Activated T-cell treated with anti-CD3 and anti-CD28 coated beads for 4 hours (primary cell): Measurements from ENCODE around the gene ZNF76.

Experiments used
- DNase-seq: peaks from one replicate; pipeline ENCODE4 v3.0.0-alpha.2; 2020

Gene ZNF76

GRCh38 chr6:35259194-35259947 lies at the start of gene ZNF76:
Gene ZNF76 (plus strand): TSS chr6:35259735. CDS start chr6:35281152, 21,417 bp downstream.
- peak; percentile 86 for DNase-seq

- no peak for DNase-seq
Observed at GRCh38 chr6:35213298-35213791, 46.2 kb upstream of the ZNF76 start.

DNA sequence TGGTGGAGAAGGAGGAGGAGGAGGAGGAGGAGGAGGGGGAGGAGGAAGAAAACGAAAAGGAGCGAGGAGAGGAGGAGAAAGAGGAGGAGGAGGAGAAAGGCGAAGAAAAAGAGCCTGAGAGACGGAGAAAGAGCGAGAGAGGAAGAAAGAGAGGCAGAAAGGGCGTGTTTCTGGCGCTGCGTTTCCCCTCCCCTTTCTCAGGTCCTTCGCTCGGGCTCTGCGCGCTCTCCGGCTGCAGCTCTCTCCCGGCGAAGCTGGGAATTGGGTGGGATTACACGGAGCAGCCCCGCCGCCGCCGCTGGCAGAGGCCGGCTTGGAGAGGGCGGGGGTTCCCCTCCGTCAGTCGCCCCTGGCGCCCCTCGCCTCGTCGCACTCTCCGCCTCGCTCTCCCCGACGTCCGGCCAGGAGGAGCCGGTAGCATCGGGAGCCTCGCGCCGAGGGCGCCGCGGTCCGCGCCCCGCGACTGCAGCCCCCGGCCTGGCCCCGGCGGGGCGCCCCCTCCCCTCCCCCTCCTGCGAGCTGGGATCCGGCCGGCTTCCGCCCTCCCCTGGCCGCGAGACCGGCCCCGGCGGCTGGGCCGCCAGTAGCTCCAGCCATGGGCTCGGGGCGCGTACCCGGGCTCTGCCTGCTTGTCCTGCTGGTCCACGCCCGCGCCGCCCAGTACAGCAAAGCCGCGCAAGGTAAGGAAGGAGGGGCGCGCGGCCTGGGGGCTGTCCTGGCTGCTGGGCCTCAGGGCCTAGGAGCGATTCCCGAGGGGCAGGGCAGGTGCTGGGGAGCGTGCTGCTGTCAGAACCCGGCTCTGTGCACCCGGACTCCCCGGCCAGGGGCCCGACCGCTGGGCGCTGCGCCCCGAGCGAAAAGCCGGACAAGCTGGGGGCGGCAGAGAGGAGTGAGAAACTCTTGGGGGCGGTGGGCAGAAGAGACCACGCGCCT lies 45.4 kb upstream of the ZNF76 start, which contains the start of gene SCUBE3:
Gene SCUBE3, plus strand, starts transcription at position 133 of the 933 bp plus-strand sequence. Its CDS starts 463 bp downstream, at position 596.
- no peak for DNase-seq

- no peak for DNase-seq
Observed at GRCh38 chr6:35214869-35215664, 44.5 kb upstream of the ZNF76 start.

DNA sequence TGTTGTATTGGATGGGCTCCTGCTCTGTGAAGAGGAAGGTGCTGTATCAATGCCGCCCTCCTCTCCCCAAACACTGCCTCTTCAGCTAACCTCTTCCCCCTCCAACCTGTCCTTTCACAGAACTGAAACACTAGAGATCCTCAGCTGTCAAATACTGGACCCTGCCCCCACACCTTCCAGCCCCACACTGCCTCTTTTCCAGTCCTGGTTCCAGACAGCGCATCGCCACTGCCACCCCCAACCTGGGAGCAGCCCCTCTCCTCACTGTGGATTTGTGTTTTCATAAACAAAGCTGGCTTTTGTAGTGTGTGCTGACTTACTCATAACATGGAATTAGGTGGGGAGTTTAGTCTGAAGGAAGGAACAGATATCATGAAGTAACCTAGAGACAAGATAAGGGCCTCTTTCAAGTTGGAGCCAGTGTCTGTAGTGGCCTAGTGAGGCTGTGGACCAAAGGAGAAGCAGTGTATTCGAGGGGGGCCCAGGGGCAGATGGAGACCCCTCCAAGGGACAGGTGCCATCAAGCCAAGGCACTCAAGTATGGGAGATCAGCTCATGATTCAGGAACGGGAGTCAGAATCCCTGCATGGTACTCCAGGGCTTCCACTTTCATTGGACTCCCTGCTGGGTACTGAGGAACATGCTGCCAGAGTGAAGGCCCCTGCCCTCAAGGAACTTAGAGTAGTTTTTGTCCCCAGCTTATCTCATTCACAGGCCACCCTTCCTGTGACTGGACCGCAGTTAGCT lies 43.7 kb upstream of the ZNF76 start:
- DNase-seq: no peak

DNA sequence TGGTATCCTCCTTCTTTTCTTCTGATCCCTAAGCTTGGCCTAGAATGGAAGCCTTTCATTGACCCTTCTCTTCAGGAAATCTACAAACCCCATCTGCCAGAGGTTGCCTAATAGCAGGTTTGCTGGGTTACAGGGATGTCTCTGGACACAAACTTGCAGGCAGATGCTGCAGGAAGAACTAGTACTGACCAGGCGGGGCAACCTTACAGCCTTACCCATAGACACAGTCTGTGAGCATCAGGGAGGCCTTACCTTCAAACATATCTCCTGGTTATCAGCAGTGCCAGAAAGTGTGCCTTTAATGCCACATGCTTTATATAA lies 43.2 kb upstream of the ZNF76 start:
- no peak for DNase-seq

GRCh38 chr6:35216851-35217811 lies 42.4 kb upstream of the ZNF76 start:
- no peak for DNase-seq

GRCh38 chr6:35218021-35218420 lies 41.5 kb upstream of the ZNF76 start:
- no peak for DNase-seq

- no peak for DNase-seq
Observed at GRCh38 chr6:35218456-35218855, 41.1 kb upstream of the ZNF76 start.

GRCh38 chr6:35219683-35220326 lies 39.7 kb upstream of the ZNF76 start:
- DNase-seq: no peak

DNA sequence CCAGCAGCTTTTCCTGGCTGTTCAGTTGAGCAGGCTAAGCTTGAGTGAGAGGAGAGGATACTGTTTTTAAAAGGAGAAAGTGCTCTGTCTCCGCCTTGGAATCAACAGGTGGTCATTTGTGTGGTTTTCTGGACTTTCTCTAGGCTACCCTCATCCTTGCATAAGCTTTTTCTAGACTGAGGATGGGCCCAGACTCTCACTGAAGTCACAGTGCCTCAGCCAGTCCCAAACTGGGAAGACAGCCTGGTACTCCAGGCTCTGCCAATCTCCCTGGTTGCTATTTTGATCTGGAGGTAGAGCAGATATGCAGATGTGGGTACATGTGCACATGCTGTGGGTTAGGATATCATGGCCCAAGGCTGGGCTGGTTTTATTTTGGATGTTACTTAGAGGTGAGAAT lies 38.8 kb upstream of the ZNF76 start:
- no peak for DNase-seq

GRCh38 chr6:35223396-35223795 lies 36.1 kb upstream of the ZNF76 start:
- no peak for DNase-seq

DNA sequence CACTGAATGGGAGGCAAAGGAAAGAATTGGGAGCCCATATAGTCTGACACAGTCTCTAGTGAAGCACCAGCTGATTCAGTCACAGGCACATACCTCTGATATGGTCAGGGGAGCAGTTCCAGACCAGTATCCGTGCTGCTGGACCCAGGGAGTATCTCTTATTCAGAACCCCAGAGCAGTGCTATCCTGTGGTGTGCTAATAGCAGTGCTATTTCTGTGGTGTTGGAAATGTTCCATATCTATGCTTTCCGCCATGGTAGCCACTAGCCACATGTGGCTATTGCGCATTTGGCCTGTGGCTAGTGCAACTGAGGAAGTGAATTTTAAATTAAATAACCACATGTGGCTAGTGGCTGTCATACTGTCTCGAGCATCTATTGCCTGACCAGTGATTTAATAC lies 34.8 kb upstream of the ZNF76 start:
- no peak for DNase-seq

GRCh38 chr6:35228481-35228880 lies 31.1 kb upstream of the ZNF76 start:
- no peak for DNase-seq

DNA sequence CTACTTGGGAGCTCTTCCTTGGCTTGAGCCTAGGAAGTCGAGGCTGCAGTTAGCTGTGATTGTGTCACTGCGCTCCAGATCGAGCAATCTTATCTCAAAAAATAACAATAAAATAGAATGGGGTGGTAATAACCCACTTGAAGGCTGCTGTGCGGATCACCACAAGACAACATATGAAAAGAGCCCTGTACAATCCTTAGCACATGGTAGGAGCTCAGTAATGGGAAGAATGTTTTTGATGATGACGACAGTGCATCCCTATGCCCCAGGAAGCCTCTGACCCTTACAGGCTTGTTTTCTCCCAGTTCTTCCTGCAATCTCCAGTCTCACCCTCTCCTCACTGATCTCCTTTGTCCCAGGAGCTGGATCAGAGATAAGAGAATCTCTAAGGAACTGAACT lies 30.2 kb upstream of the ZNF76 start:
- no peak for DNase-seq

DNA sequence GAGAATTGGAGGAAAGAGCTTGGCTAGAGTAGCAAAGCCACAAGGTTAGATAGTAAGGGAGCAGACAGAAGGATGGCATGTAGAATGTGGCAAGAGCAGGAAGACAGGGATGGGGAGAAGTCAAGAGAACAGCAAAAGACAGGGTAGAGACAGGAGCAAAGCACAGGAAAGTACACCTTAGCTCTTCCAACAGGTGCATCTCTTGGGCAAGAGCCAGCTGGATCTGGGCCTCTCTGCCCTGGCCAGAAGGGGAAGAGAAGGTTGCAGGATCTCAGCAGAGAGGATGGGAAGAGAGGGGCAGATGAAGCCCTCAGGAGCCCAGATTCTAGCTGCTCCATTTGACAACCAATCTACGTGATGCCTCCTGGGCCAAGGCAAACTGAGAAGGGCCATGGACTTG lies 29.0 kb upstream of the ZNF76 start:
- DNase-seq: no peak

DNA sequence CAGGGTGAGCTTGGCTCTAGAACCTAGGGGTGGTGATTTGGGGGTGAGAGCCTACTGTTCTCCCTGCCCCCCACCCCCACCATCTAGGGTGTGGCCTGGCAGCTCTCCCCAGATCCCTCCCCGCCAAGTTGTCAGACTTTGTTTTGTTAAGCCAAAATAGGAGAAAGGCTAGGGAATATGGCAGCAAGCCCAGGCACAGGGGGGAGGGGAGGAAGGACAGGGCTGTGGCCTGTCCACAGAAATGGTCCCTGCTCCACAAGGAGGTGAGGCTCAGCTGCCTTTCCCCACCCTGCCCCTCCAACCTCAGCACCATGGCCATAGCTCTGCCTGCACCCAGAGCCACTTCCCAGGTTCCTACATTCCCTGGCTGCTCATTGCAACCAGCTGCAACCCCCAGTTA lies 28.6 kb upstream of the ZNF76 start:
- DNase-seq: no peak

- DNase-seq: no peak
Observed at GRCh38 chr6:35231563-35231962, 28.0 kb upstream of the ZNF76 start.

GRCh38 chr6:35234901-35235300 lies 24.6 kb upstream of the ZNF76 start:
- no peak for DNase-seq

DNA sequence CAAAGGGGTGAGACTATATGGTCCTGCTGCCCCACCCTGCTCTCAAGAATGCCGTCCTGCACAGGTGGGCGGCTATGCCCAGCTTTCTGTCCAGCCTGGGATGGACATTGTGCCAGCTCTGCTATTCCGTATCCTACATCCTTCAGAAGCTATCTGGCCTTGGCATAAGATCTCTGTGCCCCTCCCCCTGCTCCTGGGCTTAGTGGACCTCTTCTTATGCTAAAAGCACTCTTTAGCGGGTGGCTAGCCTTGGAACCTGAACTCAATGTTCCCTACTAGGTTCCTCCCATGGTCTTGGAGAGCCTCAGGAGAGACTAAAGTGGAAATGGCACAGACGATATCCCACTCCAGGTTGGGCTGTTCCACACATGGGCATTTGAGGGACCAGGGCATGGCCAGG lies 23.3 kb upstream of the ZNF76 start:
- no peak for DNase-seq

DNA sequence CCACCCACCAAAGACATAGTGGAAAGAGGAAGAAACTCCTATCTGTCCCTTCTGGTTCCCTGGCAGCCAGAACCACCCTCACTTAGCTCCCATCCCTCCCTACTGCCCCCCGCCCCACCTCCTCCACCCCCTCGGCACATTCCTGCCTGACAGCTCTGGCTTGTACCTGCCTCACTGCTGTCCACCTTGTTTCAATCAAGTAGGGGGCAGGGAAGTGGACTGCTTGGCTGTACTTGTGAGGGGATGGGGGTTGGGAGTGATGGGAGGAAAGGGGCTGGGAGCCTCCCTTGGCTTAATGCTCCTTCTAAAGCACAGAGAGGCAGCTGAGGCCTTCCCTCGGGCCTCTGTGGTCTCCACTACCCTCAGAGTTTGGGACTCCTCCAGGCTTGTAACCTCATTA lies 22.1 kb upstream of the ZNF76 start:
- no peak for DNase-seq
